TTC549 (cell line): ENCODE measurements around the gene EFNB2.
A peak's percentile ranks its signal among the peaks of the same experiment; 100 is the strongest.

Experiments
- FAIRE-seq: peaks from 2 replicates; lab custom pipeline; 2012; peaks lifted over from hg19 to GRCh38; lab: Jason Lieb, UNC

Gene EFNB2

DNA sequence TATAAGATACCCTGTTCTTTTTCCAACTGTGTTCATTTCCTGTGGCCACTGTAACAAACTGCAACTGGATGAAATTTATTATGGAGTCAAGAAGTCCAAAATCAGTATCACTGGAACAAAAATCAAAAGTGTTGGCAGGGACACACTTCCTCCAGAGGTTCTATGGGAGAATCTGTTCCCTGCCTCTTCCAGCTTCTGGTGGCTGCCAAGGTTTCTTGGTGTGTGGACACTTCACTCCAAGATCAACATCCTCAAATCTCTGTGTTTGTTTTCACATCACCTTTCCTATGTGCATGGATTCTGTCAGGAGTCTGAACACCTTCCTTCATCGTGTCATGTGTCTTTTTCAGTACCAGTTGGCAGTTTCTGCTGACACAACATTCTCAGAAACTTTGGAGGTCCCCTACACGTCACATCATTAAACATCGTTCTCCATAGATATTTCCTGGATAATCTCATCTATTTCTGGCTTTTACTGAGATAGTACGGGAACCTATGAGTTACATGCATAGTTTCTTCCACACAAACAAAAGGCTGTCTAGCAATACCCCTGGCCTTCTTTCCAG is 15.2 kb upstream of the EFNB2 start:
- no peak for FAIRE-seq

GRCh38 chr13:106548064-106548696 is 12.7 kb upstream of the EFNB2 start:
- no peak for FAIRE-seq

- FAIRE-seq, result no peak
Measured at GRCh38 chr13:106541826-106542225, 6.4 kb upstream of the EFNB2 start.

- FAIRE-seq, result no peak
Measured at GRCh38 chr13:106540613-106541012, 5.2 kb upstream of the EFNB2 start.

DNA sequence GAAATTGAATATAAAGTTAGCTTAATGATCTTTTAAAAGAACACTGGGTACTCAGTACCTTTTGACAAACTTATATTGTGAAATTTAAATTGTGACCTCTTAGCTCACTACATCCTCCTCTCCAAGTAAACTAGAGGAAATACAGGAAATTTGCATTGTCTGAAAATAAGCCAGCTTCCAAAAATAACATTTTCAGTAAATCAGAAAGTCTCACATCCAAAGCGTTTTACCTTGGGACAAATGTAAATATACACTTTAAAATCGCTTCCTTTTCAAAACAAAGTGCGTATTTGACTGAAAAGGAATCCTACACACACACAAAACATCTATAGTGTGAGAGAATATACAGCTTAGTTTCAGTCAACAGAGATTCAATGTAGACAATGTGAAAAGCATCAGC is 2.1 kb upstream of the EFNB2 start:
- no peak for FAIRE-seq

- peak; percentile 7 for FAIRE-seq
Measured at GRCh38 chr13:106536244-106537034, 977 bp upstream of the EFNB2 start.

GRCh38 chr13:106534639-106535551 is 567 bp downstream of the EFNB2 start:
- no peak for FAIRE-seq

DNA sequence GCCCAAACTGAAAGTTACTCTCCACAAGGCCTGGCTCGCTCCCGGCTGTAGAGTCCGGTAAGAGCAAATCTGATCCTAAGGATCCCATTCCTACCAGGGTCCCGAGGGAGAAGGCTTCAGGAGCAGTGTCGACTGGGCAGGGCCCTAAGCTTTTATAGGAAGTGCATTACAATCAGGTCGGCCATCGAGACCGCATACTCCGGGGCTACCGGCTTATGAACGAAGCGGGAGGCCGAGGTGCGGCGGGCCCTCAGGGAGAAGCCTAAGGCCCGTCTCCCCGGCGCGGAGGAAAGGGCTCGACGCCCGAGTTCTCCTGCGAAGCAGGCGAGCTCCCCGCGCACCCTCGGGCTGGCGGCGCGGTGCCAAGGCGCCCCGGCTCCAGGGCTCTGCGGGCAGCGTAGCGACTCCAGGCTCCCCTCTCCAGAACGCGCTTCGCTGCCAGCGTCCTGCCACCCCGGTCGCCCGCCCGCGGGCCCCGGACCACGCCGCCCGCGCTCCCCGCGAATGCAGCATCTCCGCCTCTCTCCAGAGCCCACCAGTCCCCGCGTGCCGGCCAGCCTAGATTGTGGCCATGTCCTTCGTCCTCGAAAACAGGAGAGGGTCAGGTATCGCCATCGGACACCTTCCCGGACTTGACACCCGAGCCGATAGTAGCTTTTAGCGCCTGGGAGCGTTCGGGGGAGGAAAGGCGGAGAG is 1.4 kb downstream of the EFNB2 start:
- no peak for FAIRE-seq

GRCh38 chr13:106533101-106533942 is 2.1 kb downstream of the EFNB2 start:
- no peak for FAIRE-seq

DNA sequence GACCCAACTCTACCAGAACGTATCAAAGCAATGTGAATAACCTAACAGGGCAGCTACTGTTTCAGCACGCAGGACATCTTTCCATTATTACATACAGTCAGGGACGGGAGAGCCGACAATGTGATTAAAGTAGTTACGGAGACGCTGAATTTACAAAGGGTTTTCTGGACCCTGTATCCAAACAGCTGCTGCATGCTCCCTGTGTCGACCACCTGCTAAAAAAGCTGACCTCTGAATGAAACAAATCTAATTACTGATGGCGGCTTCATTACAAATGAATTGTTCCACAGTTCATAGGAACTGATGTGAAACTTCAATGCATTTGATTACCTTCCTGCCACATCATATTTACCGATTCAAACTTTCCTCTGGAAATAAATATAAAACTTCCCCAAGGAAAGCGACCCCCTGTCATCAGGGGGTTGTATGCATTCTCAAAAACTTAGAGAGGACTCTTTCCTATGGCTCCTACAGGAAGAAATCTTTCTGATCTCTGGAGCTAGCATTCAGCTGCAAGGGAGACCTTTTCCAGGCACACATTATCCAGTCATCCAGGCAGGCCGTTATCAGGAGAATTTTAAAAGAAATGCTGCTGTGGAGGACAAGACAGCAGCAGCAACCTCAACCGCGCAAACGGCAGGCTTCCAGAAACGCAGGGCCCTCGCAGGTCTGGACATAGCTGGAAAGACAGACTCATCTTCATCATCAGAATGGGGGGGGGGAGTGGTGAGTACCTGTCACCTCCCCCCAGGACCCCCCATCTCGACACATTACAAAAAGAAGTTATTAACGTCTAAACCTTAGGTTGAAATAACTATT is 3.1 kb downstream of the EFNB2 start:
- no peak for FAIRE-seq

DNA sequence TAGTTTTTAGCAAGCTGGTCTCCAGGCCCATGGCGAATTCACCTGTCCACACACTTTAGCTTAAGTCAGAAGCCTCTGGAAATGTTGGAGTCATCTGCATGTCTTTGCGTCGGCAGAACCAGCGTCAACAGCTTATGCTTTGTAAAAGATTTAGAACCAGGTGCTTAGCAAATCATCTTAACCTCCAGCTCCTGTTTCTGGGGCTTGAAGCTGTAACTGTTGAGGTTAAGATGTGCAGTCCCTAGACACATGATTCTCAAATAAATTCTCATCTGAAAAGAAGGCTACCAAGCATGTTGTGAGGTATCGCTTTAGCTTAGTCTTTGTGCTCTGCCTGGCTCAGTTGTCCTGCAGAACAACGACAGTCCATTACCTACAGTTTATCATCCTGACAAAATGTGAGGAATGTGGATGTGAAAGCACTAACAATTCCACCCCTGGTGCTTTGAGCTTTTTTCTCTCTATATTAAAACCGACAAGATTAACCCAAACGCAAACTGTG is 4.4 kb downstream of the EFNB2 start:
- FAIRE-seq, result no peak

- no peak for FAIRE-seq
Measured at GRCh38 chr13:106530171-106530851, 5.2 kb downstream of the EFNB2 start.

- FAIRE-seq, result no peak
Measured at GRCh38 chr13:106529415-106530170, 5.9 kb downstream of the EFNB2 start.

- FAIRE-seq, result no peak
Measured at GRCh38 chr13:106528718-106529414, 6.6 kb downstream of the EFNB2 start.

DNA sequence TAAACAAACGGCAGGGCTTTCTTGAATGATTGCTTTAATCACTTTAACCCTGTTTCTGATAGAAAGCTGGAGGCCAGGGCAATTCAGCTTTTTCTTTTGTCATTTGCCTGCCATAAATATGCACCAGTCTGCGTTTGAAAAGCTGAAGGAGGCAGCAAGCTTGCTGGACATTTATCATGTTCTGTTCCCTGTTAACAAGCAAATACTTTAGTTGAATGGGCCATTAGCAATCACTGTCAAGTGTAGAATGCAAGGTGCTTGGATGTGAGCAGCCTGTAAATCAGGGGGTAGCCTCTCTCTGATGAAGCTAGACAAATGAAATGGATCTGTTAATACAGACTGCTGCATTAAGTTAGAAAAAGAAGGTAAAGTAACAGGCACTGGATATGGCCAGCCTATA is 7.6 kb downstream of the EFNB2 start:
- FAIRE-seq, result no peak

GRCh38 chr13:106527445-106527801 is 8.0 kb downstream of the EFNB2 start:
- FAIRE-seq, result no peak

DNA sequence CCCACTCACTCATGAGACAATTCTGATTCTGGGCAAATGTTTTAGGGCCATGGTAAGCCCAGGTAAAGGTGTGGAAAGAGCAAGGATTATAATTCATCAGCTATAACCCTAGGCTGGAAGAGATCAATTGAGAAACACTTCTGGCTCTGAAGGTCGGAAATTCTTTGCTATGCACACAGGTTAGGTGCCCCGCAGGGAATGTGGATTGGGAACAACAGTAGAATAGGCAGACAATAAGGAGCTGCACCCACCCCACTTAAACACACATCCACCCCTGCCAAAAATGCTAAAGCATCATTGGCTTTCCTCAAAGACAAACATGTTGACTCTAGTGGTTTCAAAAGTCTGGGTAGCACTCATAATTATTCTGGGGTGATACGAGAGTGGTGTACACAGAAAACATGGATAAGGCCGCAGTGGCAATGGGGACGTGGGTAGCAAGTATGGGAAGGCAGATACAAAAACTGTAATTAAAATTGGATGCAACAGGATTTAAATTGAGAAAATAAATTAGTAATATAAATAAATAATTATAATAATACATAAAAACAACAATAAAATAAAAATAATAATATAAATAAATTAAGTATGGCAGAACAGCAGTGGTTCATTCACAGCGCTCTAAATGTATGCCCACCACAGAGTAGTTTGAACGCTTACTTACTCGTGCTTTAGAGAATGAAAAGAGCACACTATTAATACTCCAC is 8.6 kb downstream of the EFNB2 start:
- no peak for FAIRE-seq
